Muscle layer of duodenum (tissue), 2 donors: ENCODE data around the gene MRPS6.

Experiments used
- H3K27ac ChIP-seq: one replicate; pipeline ENCODE4 v1.7.0; 2013; ENCODE audit warnings: mild to moderate bottlenecking, low read length
- H3K27me3 ChIP-seq: one replicate; pipeline ENCODE4 v1.7.0; 2013; ENCODE audit warnings: low read depth, mild to moderate bottlenecking, control low read depth, low read length
- H3K36me3 ChIP-seq, 2 donors: one replicate each; pipeline ENCODE4 v1.7.0; 2013; ENCODE audit warnings: low read length in 2 of 2, control low read depth in 1 of 2, mild to moderate bottlenecking in 1 of 2; ENCODE audit not compliant: insufficient read depth in 2 of 2, control insufficient read depth in 1 of 2
- H3K4me1 ChIP-seq, 2 donors: one replicate each; pipeline ENCODE4 v1.7.0; 2013; ENCODE audit warnings: low read length in 2 of 2, mild to moderate bottlenecking in 2 of 2, control low read depth in 1 of 2, moderate library complexity in 1 of 2; ENCODE audit not compliant: insufficient read depth in 2 of 2, control insufficient read depth in 1 of 2
- H3K4me3 ChIP-seq, 2 donors: one replicate each; pipeline ENCODE4 v1.7.0; 2013; ENCODE audit warnings: low read length in 2 of 2, low read depth in 1 of 2, mild to moderate bottlenecking in 1 of 2
- H3K9me3 ChIP-seq, 2 donors: one replicate each; pipeline ENCODE4 v1.7.0; 2013; ENCODE audit warnings: low read length in 2 of 2, control low read depth in 1 of 2, mild to moderate bottlenecking in 1 of 2; ENCODE audit not compliant: control insufficient read depth in 1 of 2
- donor health status: healthy.

MRPS6 gene

GRCh38 chr21:34073032-34073748, at the start of gene MRPS6, which contains the start of gene SLC5A3:
TSS of gene MRPS6 (plus strand) at chr21:34073578. CDS start at chr21:34073701, 123 bp downstream.
TSS of gene SLC5A3 (plus strand) at chr21:34073578. CDS start at chr21:34095199, 21,621 bp downstream.
- no peaks in the 10 kb centered on the region for H3K9me3 ChIP-seq
- H3K4me1 ChIP-seq: peaks cover 13 to 27% of the 10 kb centered on the region in 2 donors

DNA sequence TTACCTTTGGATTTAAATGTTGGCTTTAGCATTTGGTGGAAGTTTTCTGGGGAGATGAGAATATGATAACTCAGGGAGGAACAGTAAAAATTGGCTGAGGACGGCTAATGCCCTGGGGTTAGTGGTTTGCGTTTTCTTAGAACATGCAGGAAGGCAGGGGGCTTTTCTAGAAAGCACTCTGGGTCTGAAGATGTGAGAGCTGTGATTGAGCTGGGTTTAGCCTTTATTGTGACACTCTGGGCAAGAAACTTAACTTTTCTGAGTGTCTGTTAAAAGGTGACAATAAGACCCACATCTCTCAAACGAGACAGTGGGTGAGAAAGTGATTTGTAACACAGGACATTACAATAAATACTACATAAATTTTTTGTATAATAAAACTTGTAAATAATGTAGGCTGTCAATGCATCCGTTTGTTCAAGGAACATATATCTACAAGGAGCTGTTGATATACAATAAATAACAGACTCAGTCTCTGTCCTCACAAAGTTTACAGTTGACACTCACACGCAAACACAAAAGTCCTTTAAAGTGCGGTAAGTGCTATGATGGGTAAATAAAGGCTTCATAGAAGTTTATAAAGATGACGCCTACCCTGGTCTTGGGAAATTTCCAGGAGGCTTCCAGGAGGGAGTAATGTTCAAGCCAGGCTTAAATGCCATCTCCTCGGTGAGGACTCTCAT, 49.5 kb upstream of the MRPS6 start:
- H3K4me3 ChIP-seq: no peak overlapping the region
- no peaks in the 10 kb centered on the region for H3K27me3 ChIP-seq
- H3K9me3 ChIP-seq: peaks cover 2 to 8% of the 10 kb centered on the region in 2 donors
- no peak overlapping the region for H3K27ac ChIP-seq
- H3K36me3 ChIP-seq: no peaks in the 10 kb centered on the region
- H3K4me1 ChIP-seq: peaks cover 10% of the 10 kb centered on the region in 2 donors

More at GRCh38 chr21:34073032-34073748, at the start of gene MRPS6, which contains the start of gene SLC5A3:
- Histone ChIP-seq H3K4me3 (peak within 1 kb of the TSS; percentile 77 to 80), H3K27me3 (no peaks in the 10 kb centered on the region), H3K36me3 (no peaks in the 10 kb centered on the region), H3K27ac (peak within 1 kb of the TSS; percentile 65)

DNA sequence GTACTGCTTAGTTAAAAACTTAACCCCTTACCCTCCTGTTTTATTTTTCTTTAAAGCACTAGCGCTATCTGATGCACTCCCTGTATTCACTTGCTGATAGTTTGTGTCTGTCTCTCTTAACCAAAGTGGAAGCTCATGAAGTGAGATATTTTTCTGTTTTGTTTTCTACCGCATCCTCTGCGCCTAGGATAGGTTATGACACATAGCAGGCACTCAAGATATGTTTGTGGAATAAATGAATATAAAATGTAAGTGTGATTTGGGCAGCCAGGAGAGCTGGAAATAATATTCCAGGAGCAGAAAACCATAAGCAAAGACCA, 49.0 kb upstream of the MRPS6 start:
- Histone ChIP-seq H3K27me3 (no peaks in the 10 kb centered on the region), H3K4me1 (peaks cover 10% of the 10 kb centered on the region in 2 donors), H3K36me3 (no peaks in the 10 kb centered on the region), H3K27ac (peak overlapping the region; percentile 7), H3K9me3 (peaks cover 2 to 8% of the 10 kb centered on the region in 2 donors), H3K4me3 (no peak overlapping the region)

DNA sequence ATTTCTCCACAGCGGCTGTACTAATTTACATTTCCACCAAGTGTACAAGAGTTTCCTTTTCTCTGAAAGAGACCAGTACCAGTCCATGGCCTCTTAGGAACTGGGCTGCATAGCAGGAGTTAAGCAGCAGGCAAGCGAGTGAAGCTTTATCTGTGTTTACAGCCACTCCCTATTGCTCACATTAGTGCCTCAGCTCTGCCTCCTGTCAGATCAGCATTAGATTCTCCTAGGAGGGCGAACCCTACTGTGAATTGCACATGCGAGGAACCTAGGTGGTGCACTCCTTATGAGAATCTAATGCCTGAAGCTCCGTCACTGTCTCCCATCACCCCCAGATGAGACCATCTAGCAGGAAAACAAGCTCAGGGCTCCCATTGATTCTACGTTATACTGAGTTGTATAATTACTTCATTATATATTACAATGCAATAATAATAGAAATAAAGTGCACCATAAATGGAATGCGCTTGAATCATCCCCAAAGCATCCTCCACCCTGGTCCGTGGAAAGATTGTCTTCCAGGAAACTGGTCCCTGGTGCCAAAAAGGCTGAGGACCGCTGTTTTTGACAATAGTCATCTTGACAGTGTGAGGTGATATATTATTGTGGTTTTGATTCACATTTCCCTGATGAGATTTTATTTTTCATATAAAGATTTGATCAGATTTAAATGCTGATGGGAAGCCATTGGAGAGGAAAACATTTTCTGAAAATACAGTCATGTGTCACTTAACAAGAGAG, 45.5 kb upstream of the MRPS6 start:
- H3K36me3 ChIP-seq: no peaks in the 10 kb centered on the region
- H3K9me3 ChIP-seq: no peaks in the 10 kb centered on the region
- no peak overlapping the region for H3K27ac ChIP-seq
- no peak overlapping the region for H3K4me3 ChIP-seq
- peaks cover 5 to 14% of the 10 kb centered on the region in 2 donors for H3K4me1 ChIP-seq
- H3K27me3 ChIP-seq: no peaks in the 10 kb centered on the region

DNA sequence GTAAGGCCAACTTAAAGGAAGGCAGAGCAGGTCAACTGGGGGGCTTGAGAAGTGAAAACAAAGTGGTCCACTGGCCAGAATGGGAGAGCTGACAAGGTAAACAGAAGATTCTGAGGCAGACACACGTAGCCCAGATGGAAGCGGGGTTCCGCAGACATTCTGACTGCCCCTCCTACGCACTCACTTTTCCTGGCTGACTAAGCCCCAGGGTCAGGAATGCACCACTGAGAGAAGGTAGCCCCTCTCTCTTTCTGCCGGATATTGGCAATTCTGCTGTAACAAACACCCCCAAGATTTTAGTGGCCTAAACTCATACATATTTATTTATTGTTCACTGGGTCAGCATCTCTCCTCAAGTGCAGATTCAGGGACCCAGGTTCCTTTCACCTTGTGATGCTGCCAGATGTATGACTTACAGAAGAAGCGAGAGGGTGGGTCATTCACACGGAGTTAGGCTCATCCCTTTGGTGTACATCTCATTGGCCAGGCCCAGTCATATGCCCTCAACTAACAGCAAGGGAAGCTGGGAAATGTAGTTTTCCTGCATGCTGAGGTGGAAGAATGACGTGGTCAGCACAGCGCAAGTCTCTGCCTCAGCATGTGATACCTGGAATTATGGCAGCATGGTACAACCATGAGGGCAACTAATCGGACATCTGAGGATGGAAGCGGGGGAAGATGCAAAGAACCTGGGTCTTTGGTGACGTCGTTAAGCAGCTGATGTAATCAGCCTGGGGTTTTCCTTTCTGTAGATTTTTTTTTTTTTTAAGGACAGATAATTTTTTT, 43.4 kb upstream of the MRPS6 start:
- Histone ChIP-seq H3K27me3 (no peaks in the 10 kb centered on the region), H3K27ac (no peak overlapping the region), H3K4me3 (peak overlapping the region; percentile 36 to 41), H3K4me1 (peaks cover under 1 to 4% of the 10 kb centered on the region in 2 donors), H3K9me3 (no peaks in the 10 kb centered on the region), H3K36me3 (no peaks in the 10 kb centered on the region)

- H3K4me3 ChIP-seq: no peak overlapping the region
- H3K27me3 ChIP-seq: no peaks in the 10 kb centered on the region
- H3K9me3 ChIP-seq: no peaks in the 10 kb centered on the region
- peaks cover 0 to 4% of the 10 kb centered on the region in 2 donors for H3K4me1 ChIP-seq
- H3K36me3 ChIP-seq: no peaks in the 10 kb centered on the region
- no peak overlapping the region for H3K27ac ChIP-seq
These were observed 41.5 kb upstream of the MRPS6 start for GRCh38 chr21:34031835-34032370.

DNA sequence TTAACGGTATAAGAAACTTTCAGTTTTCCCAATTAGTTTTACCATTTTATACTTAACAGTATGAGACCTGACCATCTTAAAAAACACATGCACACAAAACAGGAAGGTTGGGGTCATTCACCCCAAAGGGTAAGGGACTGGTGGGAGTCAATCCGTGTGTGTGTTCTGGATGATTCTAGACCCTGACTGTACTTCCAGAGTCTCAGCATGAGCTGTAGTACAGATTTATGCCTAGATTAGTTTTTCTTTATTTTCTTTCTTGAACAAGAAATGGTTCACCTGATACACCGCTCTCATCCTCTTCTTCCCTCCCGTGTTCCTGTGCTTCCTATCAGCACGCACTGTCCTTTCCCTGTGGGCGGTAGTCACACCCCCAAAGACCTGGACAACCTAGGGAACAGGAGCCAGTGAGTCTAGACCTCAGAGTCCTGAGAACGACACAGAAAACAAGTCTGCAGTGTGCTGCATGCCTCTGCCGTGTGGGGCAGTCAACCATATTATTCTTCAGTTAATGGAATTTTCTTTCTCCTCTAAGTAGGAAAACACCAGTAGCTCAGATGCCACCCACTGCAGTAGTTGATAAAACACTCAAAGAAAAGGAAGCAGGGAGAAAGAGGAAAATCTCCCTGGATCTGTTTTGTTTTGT, 38.9 kb upstream of the MRPS6 start:
- Histone ChIP-seq H3K27me3 (no peaks in the 10 kb centered on the region), H3K9me3 (no peaks in the 10 kb centered on the region), H3K4me1 (peaks cover 0 to 4% of the 10 kb centered on the region in 2 donors), H3K4me3 (no peak overlapping the region), H3K27ac (no peak overlapping the region), H3K36me3 (no peaks in the 10 kb centered on the region)

DNA sequence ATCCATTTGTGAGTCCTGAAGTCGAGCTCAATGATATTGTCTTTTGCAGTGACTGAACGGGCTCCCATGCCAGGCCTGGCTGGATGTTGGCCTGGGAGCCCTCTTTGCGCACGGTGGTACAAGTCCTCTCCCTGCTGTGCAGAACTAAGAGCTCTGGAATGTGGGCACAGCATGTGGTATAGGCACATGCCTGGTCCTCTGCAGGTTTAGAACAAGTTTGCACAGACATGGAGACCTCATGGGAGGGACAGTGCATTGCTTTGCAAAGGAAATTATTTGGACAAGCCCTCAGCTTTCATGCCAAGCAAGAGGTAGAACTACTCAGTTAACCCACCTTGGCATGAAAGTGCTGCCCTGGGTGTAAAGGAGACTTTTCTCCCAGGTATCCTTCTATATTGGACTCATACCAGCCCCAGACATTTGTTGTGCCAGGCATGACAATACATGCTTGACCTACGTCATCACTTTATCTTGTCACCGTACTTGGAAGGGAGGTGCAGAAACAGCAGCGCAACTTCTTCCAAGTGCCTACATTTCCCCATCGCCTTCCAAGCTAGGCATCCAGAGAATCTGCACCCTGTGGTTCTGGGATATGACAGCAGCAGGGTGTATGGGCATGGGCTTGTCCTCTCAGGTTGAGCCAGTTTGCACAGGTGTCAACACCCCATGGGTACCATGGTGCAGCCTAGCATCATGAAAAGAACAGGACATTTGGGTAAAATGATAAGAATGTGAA, 37.6 kb upstream of the MRPS6 start:
- Histone ChIP-seq H3K27ac (no peak overlapping the region), H3K27me3 (no peaks in the 10 kb centered on the region), H3K36me3 (no peaks in the 10 kb centered on the region), H3K4me1 (no peaks in the 10 kb centered on the region), H3K4me3 (no peak overlapping the region), H3K9me3 (no peaks in the 10 kb centered on the region)

- Histone ChIP-seq H3K36me3 (no peaks in the 10 kb centered on the region), H3K27me3 (no peaks in the 10 kb centered on the region), H3K4me1 (no peaks in the 10 kb centered on the region), H3K4me3 (no peak overlapping the region), H3K27ac (no peak overlapping the region), H3K9me3 (no peaks in the 10 kb centered on the region)
These were observed 36.2 kb upstream of the MRPS6 start for GRCh38 chr21:34037009-34037795.
